CD14-positive monocyte (primary cell): ENCODE results near the gene CBFB. TPM values are rescaled to one million over a fixed set of nuclear protein-coding genes. Genes with fewer than 3 reads are reported as not detected.
A peak's percentile ranks its signal among the peaks of the same experiment; 100 is the strongest.

Experiments used
- DNase-seq, 3 donors: peaks; one replicate each; pipeline ENCODE4 v3.0.0-alpha.2; 2011 to 2022
- H2AFZ ChIP-seq: 2 replicates; pipeline ENCODE4 v1.6.0; 2012; ENCODE audit warnings: mild to moderate bottlenecking, low read depth, low read length, inconsistent platforms; ENCODE audit not compliant: insufficient read depth, poor library complexity, severe bottlenecking
- H3K27ac ChIP-seq, 2 donors: 1 replicate in 1 of 2; 2 replicates in 1 of 2; pipeline ENCODE4 v1.5.1; 2012 to 2013; ENCODE audit warnings: low read length in 2 of 2, control low read depth in 1 of 2, inconsistent platforms in 1 of 2, low read depth in 1 of 2, mild to moderate bottlenecking in 1 of 2
- H3K27me3 ChIP-seq, 2 donors: one replicate each; pipeline versions ENCODE4 v1.6.0 to v1.6.1; 2011 to 2013; ENCODE audit warnings: low read length in 2 of 2; ENCODE audit not compliant: control insufficient read depth in 2 of 2, insufficient read depth in 2 of 2
- H3K36me3 ChIP-seq, 2 donors: replicated peaks in 1 of 2; 1 replicate in 1 of 2; 2 replicates in 1 of 2; pipeline versions ENCODE4 v1.5.1 to v1.6.1; 2012 to 2013; ENCODE audit warnings: low read length in 2 of 2, control low read depth in 1 of 2, inconsistent platforms in 1 of 2, mild to moderate bottlenecking in 1 of 2; ENCODE audit not compliant: insufficient read depth in 2 of 2, control insufficient read depth in 1 of 2
- H3K4me1 ChIP-seq, 2 donors: 1 replicate in 1 of 2; 2 replicates in 1 of 2; pipeline versions ENCODE4 v1.5.1 to v1.6.1; 2012 to 2013; ENCODE audit warnings: low read length in 2 of 2, control low read depth in 1 of 2, inconsistent platforms in 1 of 2, mild to moderate bottlenecking in 1 of 2, moderate library complexity in 1 of 2; ENCODE audit not compliant: insufficient read depth in 2 of 2, control insufficient read depth in 1 of 2
- H3K4me2 ChIP-seq: replicated peaks from 2 replicates; pipeline ENCODE3; 2012; ENCODE audit warnings: low read length, moderate library complexity, mild to moderate bottlenecking; ENCODE audit not compliant: poor library complexity, severe bottlenecking; ENCODE audit errors: extremely low read depth
- H3K4me3 ChIP-seq, 3 experiments: fragments of 200-600 bp in 1 of 3; sonication (generic) in 1 of 3; replicated peaks in 1 of 3; 1 replicate in 2 of 3; 2 replicates in 1 of 3; pipeline ENCODE4 v1.5.1; 2011 to 2013; ENCODE audit warnings: low read length in 3 of 3, mild to moderate bottlenecking in 3 of 3, control low read depth in 2 of 3, low read depth in 2 of 3, inconsistent platforms in 1 of 3, moderate library complexity in 1 of 3
- H3K79me2 ChIP-seq: 2 replicates; pipeline ENCODE4 v1.6.0; 2012; ENCODE audit warnings: mild to moderate bottlenecking, control low read depth, inconsistent platforms, low read length, moderate library complexity; ENCODE audit not compliant: insufficient read depth
- H3K9ac ChIP-seq: 2 replicates; pipeline ENCODE4 v1.6.0; 2017; ENCODE audit warnings: low read length, mild to moderate bottlenecking; ENCODE audit not compliant: insufficient read depth, poor library complexity, severe bottlenecking
- H3K9me3 ChIP-seq, 2 donors: replicated peaks in 1 of 2; 1 replicate in 1 of 2; 2 replicates in 1 of 2; pipeline versions ENCODE4 v1.5.1 to v1.6.1; 2012 to 2013; ENCODE audit warnings: low read length in 2 of 2, control low read depth in 1 of 2; ENCODE audit not compliant: control insufficient read depth in 1 of 2, insufficient read depth in 1 of 2
- H4K20me1 ChIP-seq: 2 replicates; pipeline ENCODE4 v1.6.0; 2012; ENCODE audit warnings: mild to moderate bottlenecking, low read length, control low read depth, moderate library complexity; ENCODE audit not compliant: insufficient read depth
- H3K27ac Mint-ChIP-seq, 7 donors: one replicate each; pipeline ENCODE4 v1.8.0; 2020; ENCODE audit warnings: mild to moderate bottlenecking in 7 of 7, mixed read lengths in 7 of 7, moderate library complexity in 6 of 7, inconsistent platforms in 2 of 7
- H3K27me3 Mint-ChIP-seq, 3 donors: one replicate each; pipeline ENCODE4 v1.8.0; 2021 to 2022; ENCODE audit warnings: low read depth in 3 of 3, mild to moderate bottlenecking in 3 of 3, mixed read lengths in 3 of 3, moderate library complexity in 3 of 3, inconsistent platforms in 1 of 3
- H3K36me3 Mint-ChIP-seq, 2 donors: one replicate each; pipeline ENCODE4 v1.8.0; 2020; ENCODE audit warnings: mixed read lengths in 2 of 2, inconsistent platforms in 1 of 2, mild to moderate bottlenecking in 1 of 2
- H3K4me1 Mint-ChIP-seq: one replicate; pipeline ENCODE4 v1.8.0; 2020; ENCODE audit warnings: mild to moderate bottlenecking, mixed read lengths
- H3K4me3 Mint-ChIP-seq, 2 donors: one replicate each; pipeline ENCODE4 v1.8.0; 2020; ENCODE audit warnings: mild to moderate bottlenecking in 2 of 2, mixed read lengths in 2 of 2, moderate library complexity in 1 of 2
- H3K9me3 Mint-ChIP-seq, 7 donors: one replicate each; pipeline ENCODE4 v1.8.0; 2020 to 2022; ENCODE audit warnings: mixed read lengths in 7 of 7, mild to moderate bottlenecking in 6 of 7, moderate library complexity in 6 of 7, inconsistent platforms in 2 of 7
- WGBS: methylation state at CpG from one replicate; pipeline ENCODE4 v1.1.5; 2013; ENCODE audit warnings: missing lambda C conversion rate; ENCODE audit not compliant: insufficient coverage; 5-methylcytosine and 5-hydroxymethylcytosine counted together
- intact Hi-C, 2 donors: fragments of 100-400 bp; cut with micrococcal nuclease; formaldehyde crosslinking; loops; one replicate each; pipeline versions ENCODE4 v1.15.0 to v1.15.1; 2023
- polyA plus RNA-seq, 3 donors: library from polyadenylated mRNA; depleted of rRNA in 1 of 3; unstranded in 2 of 3; stranded (reverse) in 1 of 3; fragments of 300-500 nt in 2 of 3; fragments of >200 nt in 1 of 3; fragmentation: Illumina TruSeq in 2 of 3; gene quantifications; 1 replicate in 2 of 3; 2 replicates in 1 of 3; pipeline ENCODE4 v1.2.3, GENCODE V29; 2012 to 2021
- TF ChIP-seq, protein P1 (sequence below): fragments of 200-600 bp; IDR thresholded peaks from one replicate; pipeline ENCODE4 v1.8.0; 2022; ENCODE audit warnings: antibody characterized with exemption, mild to moderate bottlenecking

CBFB gene
- polyA plus RNA-seq, 3 donors, result 28.3 to 45.4 (median 29.5) TPM

DNA sequence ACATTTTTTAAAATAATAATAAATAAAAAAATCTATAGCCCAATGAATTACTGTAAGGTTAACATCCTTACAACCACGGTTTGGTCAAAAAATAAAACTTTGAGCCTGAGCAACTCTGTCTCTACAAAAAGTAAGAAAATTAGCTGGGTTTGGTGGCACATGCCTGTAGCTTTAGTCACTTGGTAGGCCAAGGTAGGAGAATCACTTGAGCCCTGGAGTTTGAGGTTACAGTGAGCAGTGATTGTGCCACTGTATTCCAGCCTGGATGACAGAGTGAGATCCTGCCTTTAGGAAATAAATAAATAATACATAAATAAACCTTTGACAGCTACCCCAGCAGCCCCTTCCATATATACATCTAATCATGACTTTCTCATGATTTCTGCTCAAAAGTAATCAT, 53.9 kb downstream of the CBFB start:
- intact Hi-C loops, result loop anchor here in 1 of 2 donors (10.0 kb wide), 1 partner anchor 52 kb away; no protein-coding TSS in a partner anchor
- Mint-ChIP-seq H3K27me3 (no peaks in the 10 kb centered on the region), H3K36me3 (peaks cover 33 to 54% of the 10 kb centered on the region in 2 donors), H3K9me3 (no peaks in the 10 kb centered on the region), H3K4me3 (no peak overlapping the region), H3K4me1 (peaks cover 6% of the 10 kb centered on the region), H3K27ac (no peak overlapping the region)
- TF ChIP-seq, protein P1, sequence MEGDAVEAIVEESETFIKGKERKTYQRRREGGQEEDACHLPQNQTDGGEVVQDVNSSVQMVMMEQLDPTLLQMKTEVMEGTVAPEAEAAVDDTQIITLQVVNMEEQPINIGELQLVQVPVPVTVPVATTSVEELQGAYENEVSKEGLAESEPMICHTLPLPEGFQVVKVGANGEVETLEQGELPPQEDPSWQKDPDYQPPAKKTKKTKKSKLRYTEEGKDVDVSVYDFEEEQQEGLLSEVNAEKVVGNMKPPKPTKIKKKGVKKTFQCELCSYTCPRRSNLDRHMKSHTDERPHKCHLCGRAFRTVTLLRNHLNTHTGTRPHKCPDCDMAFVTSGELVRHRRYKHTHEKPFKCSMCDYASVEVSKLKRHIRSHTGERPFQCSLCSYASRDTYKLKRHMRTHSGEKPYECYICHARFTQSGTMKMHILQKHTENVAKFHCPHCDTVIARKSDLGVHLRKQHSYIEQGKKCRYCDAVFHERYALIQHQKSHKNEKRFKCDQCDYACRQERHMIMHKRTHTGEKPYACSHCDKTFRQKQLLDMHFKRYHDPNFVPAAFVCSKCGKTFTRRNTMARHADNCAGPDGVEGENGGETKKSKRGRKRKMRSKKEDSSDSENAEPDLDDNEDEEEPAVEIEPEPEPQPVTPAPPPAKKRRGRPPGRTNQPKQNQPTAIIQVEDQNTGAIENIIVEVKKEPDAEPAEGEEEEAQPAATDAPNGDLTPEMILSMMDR, result no peak
- Histone ChIP-seq H3K9me3 (no peaks in the 10 kb centered on the region), H3K27ac (no peak overlapping the region), H3K79me2 (peaks cover 9% of the 10 kb centered on the region), H3K4me1 (peaks cover 2 to 4% of the 10 kb centered on the region in 2 donors), H2AFZ (no peak overlapping the region), H3K27me3 (no peaks in the 10 kb centered on the region), H4K20me1 (peaks cover 18% of the 10 kb centered on the region), H3K4me2 (no peak overlapping the region), H3K4me3 (no peak overlapping the region), H3K9ac (no peak overlapping the region), H3K36me3 (peaks cover 14 to 53% of the 10 kb centered on the region in 2 donors)
- no CpG with 5 or more reads among the region's 1 CpG for WGBS
- DNase-seq, result no peak

DNA sequence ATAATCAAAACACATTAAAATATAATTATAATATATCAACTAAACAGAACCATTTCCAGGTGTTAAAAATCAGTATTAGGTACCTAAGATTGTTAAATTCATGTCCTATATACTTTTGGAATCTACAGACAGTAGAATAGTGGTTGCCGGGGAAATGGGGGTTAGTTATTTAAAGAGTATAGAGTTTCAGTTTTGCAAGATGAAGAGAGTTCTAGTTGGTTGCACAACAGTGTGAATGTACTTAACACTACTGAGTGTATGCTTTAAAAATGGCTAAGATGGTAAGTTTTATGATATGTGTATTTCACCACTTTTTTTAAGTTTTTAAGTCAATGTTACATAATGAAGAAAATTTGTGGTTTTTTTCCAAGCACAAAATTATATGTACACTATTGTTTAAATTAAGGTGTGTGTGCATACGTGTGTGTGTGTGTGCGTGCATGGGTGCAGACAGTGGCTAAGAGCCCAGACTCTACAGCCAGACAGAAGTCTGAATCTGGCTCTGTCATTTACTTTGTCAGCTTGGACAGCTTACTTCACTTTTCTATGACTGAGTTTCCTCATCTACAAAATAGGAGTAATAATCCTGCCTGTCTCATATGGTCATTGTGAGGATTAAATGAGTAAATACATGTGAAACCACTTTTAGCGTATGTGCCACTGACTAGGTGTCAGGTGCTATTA, 55.5 kb downstream of the CBFB start:
- H3K4me2 ChIP-seq, result no peak overlapping the region
- Mint-ChIP-seq H3K9me3 (no peaks in the 10 kb centered on the region), H3K27ac (peak overlapping the region in 1 of 7 donors; percentile 1), H3K27me3 (no peaks in the 10 kb centered on the region), H3K4me3 (no peak overlapping the region), H3K36me3 (peaks cover 34 to 55% of the 10 kb centered on the region in 2 donors), H3K4me1 (peaks cover 6% of the 10 kb centered on the region)
- TF ChIP-seq, protein P1, result no peak
- peak in 1 of 3 donors; percentile 4 for DNase-seq
- H3K36me3 ChIP-seq, result peaks cover 15 to 51% of the 10 kb centered on the region in 2 donors
- no peaks in the 10 kb centered on the region for H3K27me3 ChIP-seq
- H3K27ac ChIP-seq, result peak overlapping the region in 1 of 2 donors; percentile 7
- H3K9ac ChIP-seq, result no peak overlapping the region
- H3K4me1 ChIP-seq, result peaks cover 2 to 4% of the 10 kb centered on the region in 2 donors
- H3K79me2 ChIP-seq, result peaks cover 12% of the 10 kb centered on the region
- H4K20me1 ChIP-seq, result peaks cover 19% of the 10 kb centered on the region
- no peaks in the 10 kb centered on the region for H3K9me3 ChIP-seq
- no peak overlapping the region for H3K4me3 ChIP-seq
- intact Hi-C loops, result loop anchor here in 1 of 2 donors (10.0 kb wide), 1 partner anchor 50 kb away; no protein-coding TSS in a partner anchor
- H2AFZ ChIP-seq, result no peak overlapping the region
- WGBS, result no CpG with 5 or more reads among the region's 4 CpGs
